Measurements from ENCODE around the gene STARD10. TPM values are rescaled to one million over a fixed set of nuclear protein-coding genes. Genes with fewer than 3 reads are reported as not detected.

The STARD10 gene
- total and polyA plus RNA-seq, 9 of the 15 experiments (the other 6 are each of a cell fraction or from before 2014, with no cell fraction given), result 0.15 to 52.9 (median 32.3) TPM

DNA sequence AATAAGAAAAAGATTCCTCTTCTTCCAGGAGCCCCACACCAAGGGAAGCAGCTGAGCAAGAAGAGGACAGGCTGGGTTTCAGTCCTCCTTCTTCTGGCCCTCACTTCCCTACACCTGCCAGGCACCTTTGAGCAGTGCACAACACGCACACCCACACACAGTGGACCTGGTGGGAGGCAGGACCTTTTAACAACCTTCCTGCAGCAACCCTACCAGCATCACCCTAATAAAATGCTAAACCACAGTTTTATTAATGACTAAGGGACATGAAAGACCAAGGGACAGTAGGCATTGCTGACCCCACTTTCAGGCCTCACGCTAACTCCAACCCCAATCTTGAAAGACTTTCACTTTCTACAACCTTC is 53.8 kb downstream of the STARD10 start (continued):
- TF ChIP-seq, protein P1, sequence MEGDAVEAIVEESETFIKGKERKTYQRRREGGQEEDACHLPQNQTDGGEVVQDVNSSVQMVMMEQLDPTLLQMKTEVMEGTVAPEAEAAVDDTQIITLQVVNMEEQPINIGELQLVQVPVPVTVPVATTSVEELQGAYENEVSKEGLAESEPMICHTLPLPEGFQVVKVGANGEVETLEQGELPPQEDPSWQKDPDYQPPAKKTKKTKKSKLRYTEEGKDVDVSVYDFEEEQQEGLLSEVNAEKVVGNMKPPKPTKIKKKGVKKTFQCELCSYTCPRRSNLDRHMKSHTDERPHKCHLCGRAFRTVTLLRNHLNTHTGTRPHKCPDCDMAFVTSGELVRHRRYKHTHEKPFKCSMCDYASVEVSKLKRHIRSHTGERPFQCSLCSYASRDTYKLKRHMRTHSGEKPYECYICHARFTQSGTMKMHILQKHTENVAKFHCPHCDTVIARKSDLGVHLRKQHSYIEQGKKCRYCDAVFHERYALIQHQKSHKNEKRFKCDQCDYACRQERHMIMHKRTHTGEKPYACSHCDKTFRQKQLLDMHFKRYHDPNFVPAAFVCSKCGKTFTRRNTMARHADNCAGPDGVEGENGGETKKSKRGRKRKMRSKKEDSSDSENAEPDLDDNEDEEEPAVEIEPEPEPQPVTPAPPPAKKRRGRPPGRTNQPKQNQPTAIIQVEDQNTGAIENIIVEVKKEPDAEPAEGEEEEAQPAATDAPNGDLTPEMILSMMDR (IDR thresholded peaks at IDR 0.05 in 2 of 3, conservative IDR thresholded peaks at IDR 0.05 in 1 of 3; ENCODE audit: insufficient read depth in 2 of 3, low read depth in 1 of 3, low read length in 3 of 3), result no peak
- TF ChIP-seq EGR1 (conservative IDR thresholded peaks at IDR 0.05) (no peak), HSF4 (CRISPR knock-in tag; IDR thresholded peaks at IDR 0.05; ENCODE audit: borderline replicate concordance) (no peak), EP400 (IDR thresholded peaks at IDR 0.05) (no peak), HEY1 (CRISPR knock-in tag; IDR thresholded peaks at IDR 0.05; ENCODE audit: borderline replicate concordance) (no peak), LARP7 (IDR thresholded peaks at IDR 0.05) (no peak), KDM1A (IDR thresholded peaks at IDR 0.05) (no peak), CHD1 (IDR thresholded peaks at IDR 0.05; ENCODE audit: low read length) (no peak)

DNA sequence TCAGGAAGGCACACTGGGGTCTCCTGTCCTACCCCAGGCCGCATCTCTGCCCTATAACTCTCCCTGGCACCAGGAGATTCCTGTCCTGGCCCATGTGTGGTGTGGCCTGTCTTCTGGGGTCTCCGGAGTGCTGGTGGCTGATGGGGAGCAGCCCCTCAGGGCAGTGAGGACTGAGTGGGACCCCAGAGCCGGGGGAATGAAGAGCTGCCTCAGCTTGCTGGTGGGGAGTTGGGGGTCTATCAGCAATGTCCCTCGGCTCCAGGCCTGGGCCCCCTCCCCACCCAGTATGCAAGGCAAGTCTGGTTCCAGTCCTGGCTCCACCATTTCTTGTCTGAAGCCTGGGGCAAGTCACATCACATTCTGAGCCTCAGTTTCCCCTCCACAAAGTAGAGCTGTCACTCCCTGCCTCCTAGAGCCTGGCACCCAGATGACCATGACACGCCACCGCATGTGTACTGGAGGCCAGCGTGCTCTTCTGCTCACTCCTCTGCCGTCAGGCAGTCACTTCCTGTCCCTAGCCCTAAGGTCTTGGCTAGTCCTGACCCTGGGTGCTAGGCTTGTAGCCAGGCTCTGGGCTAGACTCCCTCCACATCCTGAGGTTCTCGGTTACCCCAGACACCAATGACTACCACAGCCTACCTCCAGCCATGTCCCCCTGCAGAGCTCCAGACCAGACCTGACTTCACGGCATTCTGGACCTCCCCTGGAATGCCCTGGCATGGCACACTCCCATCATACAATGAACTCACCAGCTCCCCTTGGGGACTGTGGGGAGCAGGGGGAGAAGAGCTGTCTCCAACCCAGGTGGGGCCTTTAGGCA is 54.4 kb downstream of the STARD10 start:
- DNase-seq (ENCODE audit: extremely low read depth in 1 of 4, low spot score in 3 of 4) (no peak), FAIRE-seq (no peak), ATAC-seq (no peak)
- peak overlapping the region in 1 of 2 experiments; percentile 80; a peak in 2 of 4 replicates for H3K9ac ChIP-seq (ENCODE audit: insufficient read depth in 1 of 2, low read depth in 2 of 2, low read length in 2 of 2)
- H3K27ac ChIP-seq (ENCODE audit: extremely low read depth, low read depth, low read length), result no peak overlapping the region; the same call in 2 of the 3 replicates
- no peak overlapping the region for H3K4me2 ChIP-seq (ENCODE audit: insufficient read depth, low read length)
- H3K79me2 ChIP-seq (ENCODE audit: control insufficient read depth, insufficient read depth, low read length), result peaks cover 98% of the 10 kb centered on the region
- intact Hi-C loops (cut with micrococcal nuclease) (loop anchor here (5.0 kb wide), 1 partner anchor 38 kb away; no protein-coding TSS in a partner anchor), in situ Hi-C loops (cut with MboI) (no loop called here)
- H3K36me3 ChIP-seq (ENCODE audit: control insufficient read depth, insufficient read depth, low read length), result peaks cover 32% of the 10 kb centered on the region; the same call in 2 of the 3 replicates
- peaks cover 17% of the 10 kb centered on the region for H3K9me1 ChIP-seq (ENCODE audit: control insufficient read depth, insufficient read depth, low read length)
- ChIA-PET POLR2A (interaction anchor here (1.1 kb wide), 1 partner anchor 37 kb away, joined by 3 read pairs; no protein-coding TSS in a partner anchor), CTCF (ENCODE audit: low intra/inter-chr PET ratio) (no interaction called here)
- no peaks in the 10 kb centered on the region for H3K27me3 ChIP-seq (ENCODE audit: control insufficient read depth in 2 of 2, insufficient read depth in 2 of 2, low read length in 2 of 2)
- BruUV-seq (replicated peaks), result no TSS peak
- 89% methylated on average over 10 of the region's 10 CpGs for WGBS (ENCODE audit: insufficient coverage, low coverage, missing lambda C conversion rate)
- H3K4me3 ChIP-seq, result no peak overlapping the region
- no peak overlapping the region for H2AFZ ChIP-seq (ENCODE audit: low read depth, low read length)
- TF ChIP-seq MTA3 (IDR thresholded peaks at IDR 0.05; ENCODE audit: borderline replicate concordance), result no peak
- no peak for TF ChIP-seq MCM3 (IDR thresholded peaks at IDR 0.05)
- no peak for TF ChIP-seq NR2F6 (CRISPR knock-in tag; IDR thresholded peaks at IDR 0.05)
- peak; percentile 39; the same call in 1 of the 2 replicates for TF ChIP-seq BCOR (IDR thresholded peaks at IDR 0.05)
- no peak for TF ChIP-seq EP400 (IDR thresholded peaks at IDR 0.05)
- TF ChIP-seq, protein P2, sequence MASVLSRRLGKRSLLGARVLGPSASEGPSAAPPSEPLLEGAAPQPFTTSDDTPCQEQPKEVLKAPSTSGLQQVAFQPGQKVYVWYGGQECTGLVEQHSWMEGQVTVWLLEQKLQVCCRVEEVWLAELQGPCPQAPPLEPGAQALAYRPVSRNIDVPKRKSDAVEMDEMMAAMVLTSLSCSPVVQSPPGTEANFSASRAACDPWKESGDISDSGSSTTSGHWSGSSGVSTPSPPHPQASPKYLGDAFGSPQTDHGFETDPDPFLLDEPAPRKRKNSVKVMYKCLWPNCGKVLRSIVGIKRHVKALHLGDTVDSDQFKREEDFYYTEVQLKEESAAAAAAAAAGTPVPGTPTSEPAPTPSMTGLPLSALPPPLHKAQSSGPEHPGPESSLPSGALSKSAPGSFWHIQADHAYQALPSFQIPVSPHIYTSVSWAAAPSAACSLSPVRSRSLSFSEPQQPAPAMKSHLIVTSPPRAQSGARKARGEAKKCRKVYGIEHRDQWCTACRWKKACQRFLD (CRISPR knock-in tag; IDR thresholded peaks at IDR 0.05), result no peak
- no peak for TF ChIP-seq TARDBP (IDR thresholded peaks at IDR 0.05)
- no peak for TF ChIP-seq DDX20 (tag; IDR thresholded peaks at IDR 0.05; ENCODE audit: low read depth)
- peaks cover 84 to 89% of the 10 kb centered on the region in 2 experiments for H3K4me1 ChIP-seq (replicated peaks in 1 of 2; ENCODE audit: control insufficient read depth in 2 of 2, insufficient read depth in 2 of 2, low read length in 2 of 2)
- no peaks in the 10 kb centered on the region for H3K9me3 ChIP-seq (replicated peaks; ENCODE audit: control insufficient read depth, insufficient read depth, low read depth, low read length)
- peaks cover 3% of the 10 kb centered on the region; the same call in 1 of the 2 replicates for H4K20me1 ChIP-seq (replicated peaks; ENCODE audit: control insufficient read depth, insufficient read depth, low read length)

Measured in K562 (cell line).